Ovary (tissue), 3 donors: ENCODE measurements around the gene TTLL12.

ENCODE experiments used
- CTCF ChIP-seq, 3 donors: fragments of 450-650 bp in 2 of 3; fragments of 200-600 bp in 1 of 3; IDR thresholded peaks; one replicate each; pipeline versions ENCODE4 v1.5.1 to v1.8.0; 2016 to 2022; ENCODE audit warnings: antibody characterized with exemption in 3 of 3, mild to moderate bottlenecking in 1 of 3
- EP300 ChIP-seq: sonication (generic); formaldehyde crosslinking; IDR thresholded peaks from one replicate; pipeline ENCODE4 v1.6.1; 2017; ENCODE audit warnings: antibody characterized with exemption
- POLR2A ChIP-seq: fragments of 450-650 bp; IDR thresholded peaks from one replicate; pipeline ENCODE4 v1.6.1; 2017; ENCODE audit warnings: antibody characterized with exemption, mild to moderate bottlenecking, moderate library complexity
- donor health status: DM: no; HTN: no; CAD: no.

GRCh38 chr22:43155789-43156188 is 31.1 kb downstream of the TTLL12 start:
- TF ChIP-seq CTCF (IDR thresholded peaks at IDR 0.05) = no peak
- TF ChIP-seq POLR2A = no peak
- TF ChIP-seq EP300 = no peak
